Measurements from ENCODE around the gene PPP2R2C. TPM values are rescaled to one million over a fixed set of nuclear protein-coding genes. Genes with fewer than 3 reads are reported as not detected.

Gene PPP2R2C
- total and polyA plus RNA-seq, 2 donors (not counting 1 experiment from before 2014, with no cell fraction given): 0.10 to 0.17 TPM

DNA sequence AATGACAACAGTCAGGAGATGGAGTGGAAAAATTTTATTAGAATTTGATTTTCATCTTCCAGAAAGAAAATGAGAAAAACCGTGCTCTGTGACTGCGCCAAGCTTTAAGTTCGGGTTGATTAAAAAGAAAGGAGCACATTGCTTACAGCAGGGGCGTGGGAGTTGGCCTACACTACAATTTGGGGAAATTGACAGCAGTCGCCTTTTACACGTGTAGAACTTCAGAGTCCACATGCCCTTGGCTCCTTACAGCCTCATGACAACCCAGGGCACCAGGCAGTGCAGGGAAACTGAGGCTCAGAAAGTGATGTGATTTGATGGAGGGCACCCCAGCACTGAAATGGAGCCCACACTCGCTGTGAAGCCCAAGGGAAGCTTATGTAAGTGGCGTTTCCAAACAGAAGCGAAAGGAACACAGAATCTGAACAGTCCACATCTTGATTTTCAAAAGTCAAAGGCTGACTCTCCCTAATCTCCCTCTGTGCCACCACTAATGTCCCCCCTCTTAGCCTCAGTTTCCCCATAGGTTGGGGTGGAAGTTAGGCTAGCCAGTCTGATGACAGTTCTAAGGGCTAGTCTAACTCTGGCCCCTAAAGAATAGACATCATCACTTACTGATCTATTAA is 5.5 kb downstream of the PPP2R2C start:
- H3K4me3 ChIP-seq (replicated peaks in 1 of 4; ENCODE audit: control extremely low read depth in 1 of 4, insufficient read depth in 1 of 4, low read depth in 3 of 4, low read length in 4 of 4): no peak overlapping the region
- no peaks in the 10 kb centered on the region for H3K36me3 ChIP-seq (ENCODE audit: control insufficient read depth, insufficient read depth, low read length)
- peaks cover 2% of the 10 kb centered on the region for H3K27me3 ChIP-seq (ENCODE audit: control insufficient read depth, insufficient read depth, low read length)
- no peak for DNase-seq (ENCODE audit: low read depth in 2 of 2)
- H2AFZ ChIP-seq (ENCODE audit: low read length): no peak overlapping the region
- TF ChIP-seq, protein P1, sequence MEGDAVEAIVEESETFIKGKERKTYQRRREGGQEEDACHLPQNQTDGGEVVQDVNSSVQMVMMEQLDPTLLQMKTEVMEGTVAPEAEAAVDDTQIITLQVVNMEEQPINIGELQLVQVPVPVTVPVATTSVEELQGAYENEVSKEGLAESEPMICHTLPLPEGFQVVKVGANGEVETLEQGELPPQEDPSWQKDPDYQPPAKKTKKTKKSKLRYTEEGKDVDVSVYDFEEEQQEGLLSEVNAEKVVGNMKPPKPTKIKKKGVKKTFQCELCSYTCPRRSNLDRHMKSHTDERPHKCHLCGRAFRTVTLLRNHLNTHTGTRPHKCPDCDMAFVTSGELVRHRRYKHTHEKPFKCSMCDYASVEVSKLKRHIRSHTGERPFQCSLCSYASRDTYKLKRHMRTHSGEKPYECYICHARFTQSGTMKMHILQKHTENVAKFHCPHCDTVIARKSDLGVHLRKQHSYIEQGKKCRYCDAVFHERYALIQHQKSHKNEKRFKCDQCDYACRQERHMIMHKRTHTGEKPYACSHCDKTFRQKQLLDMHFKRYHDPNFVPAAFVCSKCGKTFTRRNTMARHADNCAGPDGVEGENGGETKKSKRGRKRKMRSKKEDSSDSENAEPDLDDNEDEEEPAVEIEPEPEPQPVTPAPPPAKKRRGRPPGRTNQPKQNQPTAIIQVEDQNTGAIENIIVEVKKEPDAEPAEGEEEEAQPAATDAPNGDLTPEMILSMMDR (conservative IDR thresholded peaks at IDR 0.05 in 1 of 2, IDR thresholded peaks at IDR 0.05 in 1 of 2; ENCODE audit: low read depth in 1 of 2, low read length in 2 of 2): no peak
- TF ChIP-seq EZH2 (IDR thresholded peaks at IDR 0.05; ENCODE audit: low read length, missing control alignments): no peak
- no peaks in the 10 kb centered on the region for H3K4me1 ChIP-seq (ENCODE audit: control insufficient read depth, extremely low read depth, insufficient read depth, low read length)
- no peak overlapping the region for H3K9ac ChIP-seq (ENCODE audit: insufficient read depth, low read length)
- H3K4me2 ChIP-seq (ENCODE audit: extremely low read depth, insufficient read depth, low read length): no peak overlapping the region
- no peaks in the 10 kb centered on the region for H3K9me3 ChIP-seq (ENCODE audit: control insufficient read depth, insufficient read depth, low read depth, low read length)
- H3K79me2 ChIP-seq (ENCODE audit: control insufficient read depth, insufficient read depth, low read length): no peaks in the 10 kb centered on the region
- H3K27ac ChIP-seq (ENCODE audit: insufficient read depth, low read length): no peak overlapping the region
- H4K20me1 ChIP-seq (ENCODE audit: control insufficient read depth, extremely low read depth, insufficient read depth, low read length): no peaks in the 10 kb centered on the region

DNA sequence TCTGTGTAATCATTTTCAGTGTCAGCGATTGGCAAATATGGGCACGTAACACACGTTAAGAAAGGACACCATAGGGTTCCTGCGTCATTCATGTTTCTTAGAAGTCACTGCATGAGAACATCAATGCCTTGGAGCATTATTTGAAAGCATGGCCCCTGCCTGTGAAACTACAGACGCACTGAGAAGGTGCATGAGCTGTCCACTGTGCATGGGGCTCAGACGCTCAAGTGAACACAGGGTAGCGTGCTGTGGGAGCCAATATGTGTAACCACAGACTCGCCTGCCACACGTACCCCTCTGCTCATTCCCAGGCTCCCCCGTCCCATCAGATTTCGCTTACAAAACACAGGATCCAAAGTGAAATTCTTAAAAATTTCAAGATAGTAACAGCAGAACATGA is 6.5 kb downstream of the PPP2R2C start:
- Histone ChIP-seq H3K4me3 (replicated peaks in 1 of 4; ENCODE audit: control extremely low read depth in 1 of 4, insufficient read depth in 1 of 4, low read depth in 3 of 4, low read length in 4 of 4) (no peak overlapping the region), H3K27me3 (ENCODE audit: control insufficient read depth, insufficient read depth, low read length) (peaks cover 2% of the 10 kb centered on the region), H3K9ac (ENCODE audit: insufficient read depth, low read length) (no peak overlapping the region), H2AFZ (ENCODE audit: low read length) (no peak overlapping the region), H3K4me1 (ENCODE audit: control insufficient read depth, extremely low read depth, insufficient read depth, low read length) (no peaks in the 10 kb centered on the region), H4K20me1 (ENCODE audit: control insufficient read depth, extremely low read depth, insufficient read depth, low read length) (no peaks in the 10 kb centered on the region), H3K27ac (ENCODE audit: insufficient read depth, low read length) (no peak overlapping the region), H3K79me2 (ENCODE audit: control insufficient read depth, insufficient read depth, low read length) (no peaks in the 10 kb centered on the region), H3K36me3 (ENCODE audit: control insufficient read depth, insufficient read depth, low read length) (no peaks in the 10 kb centered on the region), H3K4me2 (ENCODE audit: extremely low read depth, insufficient read depth, low read length) (no peak overlapping the region), H3K9me3 (ENCODE audit: control insufficient read depth, insufficient read depth, low read depth, low read length) (no peaks in the 10 kb centered on the region)
- no peak for TF ChIP-seq EZH2 (IDR thresholded peaks at IDR 0.05; ENCODE audit: low read length, missing control alignments)
- TF ChIP-seq, protein P1 (conservative IDR thresholded peaks at IDR 0.05 in 1 of 2, IDR thresholded peaks at IDR 0.05 in 1 of 2; ENCODE audit: low read depth in 1 of 2, low read length in 2 of 2): no peak
- no peak for DNase-seq (ENCODE audit: low read depth in 2 of 2)

DNA sequence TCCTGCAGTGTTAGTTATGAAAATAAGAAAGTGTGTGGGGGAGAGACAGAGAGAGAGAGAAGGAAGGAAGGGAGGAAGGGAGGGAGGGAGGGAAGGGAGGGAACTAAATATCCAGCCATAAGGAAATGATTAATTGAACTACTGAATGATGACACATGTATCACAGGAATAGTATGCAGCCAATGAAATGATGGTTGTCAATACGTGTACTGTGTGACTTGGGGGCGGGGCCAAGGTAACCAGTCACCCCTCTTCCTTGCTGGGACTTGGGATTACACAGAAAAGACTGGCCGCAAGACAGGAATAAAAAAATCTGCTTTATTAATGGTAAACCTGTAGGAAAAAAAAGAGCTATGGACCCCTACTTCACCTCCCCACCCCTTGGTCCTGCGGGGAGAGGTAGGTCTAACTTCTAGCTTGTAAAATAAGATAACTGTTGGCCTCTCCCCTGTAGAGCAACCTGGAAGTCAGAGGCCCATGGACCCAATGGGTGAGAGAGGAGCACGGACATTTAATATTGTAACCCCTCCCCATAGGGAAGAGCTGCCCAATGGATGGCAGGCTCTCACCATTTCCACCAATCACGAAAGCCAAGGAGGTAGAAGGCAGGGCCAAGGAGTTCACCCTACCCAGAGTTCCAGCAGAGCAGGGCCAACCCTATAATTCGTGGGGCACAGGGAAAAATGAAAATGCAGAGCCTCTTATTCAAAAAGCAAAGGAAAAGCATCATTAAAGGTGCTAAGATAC is 7.4 kb downstream of the PPP2R2C start:
- no peaks in the 10 kb centered on the region for H3K4me1 ChIP-seq (ENCODE audit: control insufficient read depth, extremely low read depth, insufficient read depth, low read length)
- TF ChIP-seq, protein P1 (conservative IDR thresholded peaks at IDR 0.05 in 1 of 2, IDR thresholded peaks at IDR 0.05 in 1 of 2; ENCODE audit: low read depth in 1 of 2, low read length in 2 of 2): no peak
- TF ChIP-seq EZH2 (IDR thresholded peaks at IDR 0.05; ENCODE audit: low read length, missing control alignments): no peak
- no peaks in the 10 kb centered on the region for H4K20me1 ChIP-seq (ENCODE audit: control insufficient read depth, extremely low read depth, insufficient read depth, low read length)
- no peaks in the 10 kb centered on the region for H3K36me3 ChIP-seq (ENCODE audit: control insufficient read depth, insufficient read depth, low read length)
- H3K4me2 ChIP-seq (ENCODE audit: extremely low read depth, insufficient read depth, low read length): no peak overlapping the region
- H2AFZ ChIP-seq (ENCODE audit: low read length): no peak overlapping the region
- H3K9me3 ChIP-seq (ENCODE audit: control insufficient read depth, insufficient read depth, low read depth, low read length): no peaks in the 10 kb centered on the region
- no peak for DNase-seq (ENCODE audit: low read depth in 2 of 2)
- no peak overlapping the region for H3K4me3 ChIP-seq (replicated peaks in 1 of 4; ENCODE audit: control extremely low read depth in 1 of 4, insufficient read depth in 1 of 4, low read depth in 3 of 4, low read length in 4 of 4)
- H3K9ac ChIP-seq (ENCODE audit: insufficient read depth, low read length): no peak overlapping the region
- H3K79me2 ChIP-seq (ENCODE audit: control insufficient read depth, insufficient read depth, low read length): no peaks in the 10 kb centered on the region
- H3K27ac ChIP-seq (ENCODE audit: insufficient read depth, low read length): no peak overlapping the region
- no peaks in the 10 kb centered on the region for H3K27me3 ChIP-seq (ENCODE audit: control insufficient read depth, insufficient read depth, low read length)
